GM21737 (cell line): ENCODE data around the gene VDR.

ENCODE experiments used
- ATAC-seq: cut with Tn5 transposase; IDR thresholded peaks from one replicate; pipeline ENCODE4 v1.9.1; 2021; ENCODE audit warnings: mild to moderate bottlenecking, moderate library complexity; ENCODE audit not compliant: unreplicated experiment

The VDR gene

GRCh38 chr12:47874316-47874715 lies 30.5 kb downstream of the VDR start:
- no peak for ATAC-seq

- ATAC-seq = no peak
These were observed 34.5 kb downstream of the VDR start for GRCh38 chr12:47870175-47870781.

- ATAC-seq = peak; percentile 64
These were observed 36.2 kb downstream of the VDR start for GRCh38 chr12:47868552-47869031.

- ATAC-seq = no peak
These were observed 36.8 kb downstream of the VDR start for GRCh38 chr12:47868041-47868440.

- no peak for ATAC-seq
These were observed 37.3 kb downstream of the VDR start for GRCh38 chr12:47867495-47867941.

- no peak for ATAC-seq
These were observed 40.1 kb downstream of the VDR start for GRCh38 chr12:47864646-47865235.

- no peak for ATAC-seq
These were observed 40.8 kb downstream of the VDR start for GRCh38 chr12:47863985-47864384.

GRCh38 chr12:47863467-47863866 lies 41.3 kb downstream of the VDR start:
- ATAC-seq = no peak

GRCh38 chr12:47862881-47863280 lies 41.9 kb downstream of the VDR start:
- ATAC-seq = no peak

- no peak for ATAC-seq
These were observed 42.5 kb downstream of the VDR start for GRCh38 chr12:47862167-47862750.

GRCh38 chr12:47860873-47861272 lies 43.9 kb downstream of the VDR start:
- no peak for ATAC-seq

- no peak for ATAC-seq
These were observed 44.4 kb downstream of the VDR start for GRCh38 chr12:47860279-47860841.

- ATAC-seq = no peak
These were observed 46.1 kb downstream of the VDR start for GRCh38 chr12:47858511-47859266.

- no peak for ATAC-seq
These were observed 47.8 kb downstream of the VDR start for GRCh38 chr12:47856721-47857575.

GRCh38 chr12:47856094-47856493 lies 48.7 kb downstream of the VDR start:
- ATAC-seq = no peak

GRCh38 chr12:47855502-47855901 lies 49.3 kb downstream of the VDR start:
- no peak for ATAC-seq

GRCh38 chr12:47854531-47854930 lies 50.3 kb downstream of the VDR start:
- no peak for ATAC-seq

GRCh38 chr12:47852096-47852571 lies 52.7 kb downstream of the VDR start:
- ATAC-seq = no peak

- no peak for ATAC-seq
These were observed 53.4 kb downstream of the VDR start for GRCh38 chr12:47851303-47851952.
